MM.1S (cell line): ENCODE results near the gene DACT2.

Experiments used
- DNase-seq: peaks from one replicate; pipeline ENCODE4 v3.0.0-alpha.2; 2015
- H2AFZ ChIP-seq: fragments of 300-600 bp; sonication (generic); 2 replicates; pipeline ENCODE4 v1.6.0; 2016; ENCODE audit warnings: antibody characterized with exemption, low read length
- H3F3A ChIP-seq: fragments of 300-600 bp; sonication (generic); 2 replicates; pipeline ENCODE4 v1.6.1; 2016; ENCODE audit warnings: mild to moderate bottlenecking, antibody characterized with exemption, low read length, moderate library complexity, mixed read lengths; ENCODE audit not compliant: insufficient read depth
- H3K27ac ChIP-seq: fragments of 300-600 bp; sonication (generic); 2 replicates; pipeline ENCODE4 v1.5.1; 2016; ENCODE audit warnings: mild to moderate bottlenecking, low read length
- H3K27me3 ChIP-seq: fragments of 300-600 bp; sonication (generic); replicated peaks from 2 replicates; pipeline ENCODE4 v1.6.0; 2016; ENCODE audit warnings: low read length; ENCODE audit not compliant: insufficient read depth
- H3K36me3 ChIP-seq: fragments of 300-600 bp; sonication (generic); replicated peaks from 2 replicates; pipeline ENCODE4 v1.6.1; 2016; ENCODE audit warnings: mild to moderate bottlenecking, low read length, mixed read lengths; ENCODE audit not compliant: insufficient read depth
- H3K4me1 ChIP-seq: fragments of 300-600 bp; sonication (generic); 2 replicates; pipeline ENCODE4 v1.6.1; 2016; ENCODE audit warnings: low read length, mixed read lengths
- H3K4me2 ChIP-seq: fragments of 300-600 bp; sonication (generic); 2 replicates; pipeline ENCODE4 v1.6.0; 2016; ENCODE audit warnings: low read depth, low read length
- H3K4me3 ChIP-seq: fragments of 300-600 bp; sonication (generic); 2 replicates; pipeline ENCODE4 v1.5.1; 2016; ENCODE audit warnings: low read length, mixed read lengths
- H3K79me2 ChIP-seq: fragments of 300-600 bp; sonication (generic); 2 replicates; pipeline ENCODE4 v1.6.1; 2016; ENCODE audit warnings: mixed run types, low read length, mixed read lengths
- H3K9ac ChIP-seq: fragments of 300-600 bp; sonication (generic); 2 replicates; pipeline ENCODE4 v1.6.1; 2016; ENCODE audit warnings: low read length, mixed read lengths
- H3K9me2 ChIP-seq: fragments of 300-600 bp; sonication (generic); replicated peaks from 2 replicates; pipeline ENCODE4 v1.6.1; 2016; ENCODE audit warnings: mild to moderate bottlenecking, low read length, mixed read lengths; ENCODE audit not compliant: insufficient read depth
- H3K9me3 ChIP-seq: fragments of 300-600 bp; sonication (generic); replicated peaks from 2 replicates; pipeline ENCODE4 v1.6.1; 2016; ENCODE audit warnings: mild to moderate bottlenecking, low read length, mixed read lengths; ENCODE audit not compliant: insufficient read depth
- H4K20me1 ChIP-seq: fragments of 300-600 bp; sonication (generic); 2 replicates; pipeline ENCODE4 v1.6.1; 2016; ENCODE audit warnings: mild to moderate bottlenecking, low read length, moderate library complexity, mixed read lengths; ENCODE audit not compliant: insufficient read depth
- EZH2 ChIP-seq: fragments of 300-600 bp; sonication (generic); optimal IDR thresholded peaks from 2 replicates; pipeline ENCODE3; 2017; ENCODE audit warnings: low read depth, mild to moderate bottlenecking, antibody characterized with exemption, low read length, mixed read lengths
- EZH2phosphoT487 ChIP-seq: fragments of 300-600 bp; sonication (generic); IDR thresholded peaks from 2 replicates; pipeline ENCODE4 v1.6.1; 2018; ENCODE audit warnings: antibody characterized with exemption, low read length
- TF ChIP-seq, protein P1 (sequence below): fragments of 300-600 bp; sonication (generic); IDR thresholded peaks from 2 replicates; pipeline ENCODE4 v1.5.1; 2016; ENCODE audit warnings: antibody characterized with exemption, low read length, mixed read lengths

The DACT2 gene

GRCh38 chr6:168347615-168348014 is 28.0 kb upstream of the DACT2 start:
- no peak for DNase-seq
- Histone ChIP-seq H3K9me2 (no peaks in the 10 kb centered on the region), H3K36me3 (no peaks in the 10 kb centered on the region), H3K79me2 (no peaks in the 10 kb centered on the region), H4K20me1 (no peaks in the 10 kb centered on the region), H3K27me3 (no peaks in the 10 kb centered on the region), H3K9me3 (no peaks in the 10 kb centered on the region), H3K4me2 (no peak overlapping the region), H3K4me1 (no peaks in the 10 kb centered on the region), H3K27ac (no peak overlapping the region), H3K4me3 (no peak overlapping the region), H3F3A (no peaks in the 10 kb centered on the region), H3K9ac (no peak overlapping the region), H2AFZ (no peak overlapping the region)
- no peak for TF ChIP-seq EZH2phosphoT487

DNA sequence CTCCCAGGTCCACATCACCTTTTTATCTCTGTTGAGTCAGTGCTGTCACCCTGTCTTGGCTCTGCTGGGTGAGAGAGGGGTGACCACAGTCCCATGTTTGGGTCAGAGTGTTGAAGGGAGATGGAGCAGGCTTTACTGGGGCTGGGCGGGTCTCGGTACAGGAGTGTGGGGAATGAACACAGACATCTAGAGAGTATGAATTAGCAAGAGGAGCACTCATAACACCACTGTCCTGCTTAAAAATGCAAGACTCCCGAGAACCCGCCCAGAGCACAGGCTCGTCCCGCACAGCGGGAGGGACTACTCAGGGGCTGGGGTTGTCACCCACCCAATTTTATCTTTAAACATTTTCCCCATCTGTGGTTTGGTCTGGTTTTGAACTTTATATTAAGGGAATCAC is 27.5 kb upstream of the DACT2 start:
- TF ChIP-seq, protein P1, sequence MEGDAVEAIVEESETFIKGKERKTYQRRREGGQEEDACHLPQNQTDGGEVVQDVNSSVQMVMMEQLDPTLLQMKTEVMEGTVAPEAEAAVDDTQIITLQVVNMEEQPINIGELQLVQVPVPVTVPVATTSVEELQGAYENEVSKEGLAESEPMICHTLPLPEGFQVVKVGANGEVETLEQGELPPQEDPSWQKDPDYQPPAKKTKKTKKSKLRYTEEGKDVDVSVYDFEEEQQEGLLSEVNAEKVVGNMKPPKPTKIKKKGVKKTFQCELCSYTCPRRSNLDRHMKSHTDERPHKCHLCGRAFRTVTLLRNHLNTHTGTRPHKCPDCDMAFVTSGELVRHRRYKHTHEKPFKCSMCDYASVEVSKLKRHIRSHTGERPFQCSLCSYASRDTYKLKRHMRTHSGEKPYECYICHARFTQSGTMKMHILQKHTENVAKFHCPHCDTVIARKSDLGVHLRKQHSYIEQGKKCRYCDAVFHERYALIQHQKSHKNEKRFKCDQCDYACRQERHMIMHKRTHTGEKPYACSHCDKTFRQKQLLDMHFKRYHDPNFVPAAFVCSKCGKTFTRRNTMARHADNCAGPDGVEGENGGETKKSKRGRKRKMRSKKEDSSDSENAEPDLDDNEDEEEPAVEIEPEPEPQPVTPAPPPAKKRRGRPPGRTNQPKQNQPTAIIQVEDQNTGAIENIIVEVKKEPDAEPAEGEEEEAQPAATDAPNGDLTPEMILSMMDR = no peak
- TF ChIP-seq EZH2phosphoT487 (no peak), EZH2 (no peak)
- H3K27me3 ChIP-seq = no peaks in the 10 kb centered on the region
- DNase-seq = no peak
- H2AFZ ChIP-seq = no peak overlapping the region
- H3K4me3 ChIP-seq = no peak overlapping the region
- H3K27ac ChIP-seq = no peak overlapping the region
- H3K9me3 ChIP-seq = no peaks in the 10 kb centered on the region
- H3K79me2 ChIP-seq = no peaks in the 10 kb centered on the region
- H3K36me3 ChIP-seq = no peaks in the 10 kb centered on the region
- no peak overlapping the region for H3K4me2 ChIP-seq
- H3F3A ChIP-seq = no peaks in the 10 kb centered on the region
- no peaks in the 10 kb centered on the region for H3K4me1 ChIP-seq
- no peaks in the 10 kb centered on the region for H4K20me1 ChIP-seq
- H3K9me2 ChIP-seq = no peaks in the 10 kb centered on the region
- no peak overlapping the region for H3K9ac ChIP-seq

GRCh38 chr6:168345896-168346754 is 26.5 kb upstream of the DACT2 start:
- Histone ChIP-seq H3K27me3 (no peaks in the 10 kb centered on the region), H3K9me2 (no peaks in the 10 kb centered on the region), H4K20me1 (no peaks in the 10 kb centered on the region), H3F3A (no peaks in the 10 kb centered on the region), H3K27ac (no peak overlapping the region), H3K4me3 (no peak overlapping the region), H3K9me3 (no peaks in the 10 kb centered on the region), H3K4me1 (no peaks in the 10 kb centered on the region), H3K4me2 (no peak overlapping the region), H3K36me3 (no peaks in the 10 kb centered on the region), H3K9ac (no peak overlapping the region), H2AFZ (no peak overlapping the region), H3K79me2 (no peaks in the 10 kb centered on the region)
- TF ChIP-seq EZH2phosphoT487 = no peak
- TF ChIP-seq, protein P1 = no peak
- no peak for TF ChIP-seq EZH2
- no peak for DNase-seq

GRCh38 chr6:168345266-168345665 is 25.7 kb upstream of the DACT2 start:
- H3K4me3 ChIP-seq = no peak overlapping the region
- H3K27ac ChIP-seq = no peak overlapping the region
- H3K4me1 ChIP-seq = no peaks in the 10 kb centered on the region
- H3K4me2 ChIP-seq = no peak overlapping the region
- no peaks in the 10 kb centered on the region for H4K20me1 ChIP-seq
- H2AFZ ChIP-seq = no peak overlapping the region
- no peaks in the 10 kb centered on the region for H3K36me3 ChIP-seq
- TF ChIP-seq EZH2phosphoT487 = no peak
- TF ChIP-seq EZH2 = no peak
- H3F3A ChIP-seq = no peaks in the 10 kb centered on the region
- no peaks in the 10 kb centered on the region for H3K9me3 ChIP-seq
- no peaks in the 10 kb centered on the region for H3K9me2 ChIP-seq
- no peaks in the 10 kb centered on the region for H3K27me3 ChIP-seq
- H3K9ac ChIP-seq = no peak overlapping the region
- DNase-seq = no peak
- no peaks in the 10 kb centered on the region for H3K79me2 ChIP-seq
